Common myeloid progenitor, CD34-positive (primary cell): Measurements from ENCODE around the gene KIF12.

Experiments used
- CTCF ChIA-PET: fragments of 350-600 bp; sonication (Branson Sonifier 250); formaldehyde crosslinking; loops from one replicate; lab custom pipeline; 2021; ENCODE audit warnings: antibody characterized with exemption; lab: Charles Lee
- POLR2A ChIA-PET: fragments of 350-600 bp; sonication (Branson Sonifier 250); formaldehyde crosslinking; loops from one replicate; lab custom pipeline; 2021; ENCODE audit warnings: antibody characterized with exemption; lab: Charles Lee
- DNase-seq, 3 donors: peaks; one replicate each; pipeline versions ENCODE4 v3.0.0 to v3.0.0-alpha.2; 2013
- H3K27ac ChIP-seq, 2 experiments: 1 replicate in 1 of 2; 2 replicates in 1 of 2; pipeline ENCODE4 v1.7.0; 2013; ENCODE audit warnings: inconsistent platforms in 2 of 2, low read length in 2 of 2, mild to moderate bottlenecking in 2 of 2, low read depth in 1 of 2, moderate library complexity in 1 of 2; ENCODE audit not compliant: severe bottlenecking in 2 of 2, insufficient read depth in 1 of 2, poor library complexity in 1 of 2
- H3K27me3 ChIP-seq, 5 experiments: replicated peaks in 2 of 5; 1 replicate in 3 of 5; 2 replicates in 2 of 5; pipeline versions ENCODE4 v1.6.1 to v1.7.0; 2013; ENCODE audit warnings: low read length in 4 of 5, mild to moderate bottlenecking in 2 of 5, moderate library complexity in 2 of 5, inconsistent platforms in 1 of 5; ENCODE audit not compliant: insufficient read depth in 5 of 5, control insufficient read depth in 4 of 5
- H3K36me3 ChIP-seq, 4 experiments: 1 replicate in 2 of 4; 2 replicates in 2 of 4; pipeline versions ENCODE4 v1.6.1 to v1.7.0; 2013; ENCODE audit warnings: low read length in 3 of 4, control low read depth in 1 of 4, mild to moderate bottlenecking in 1 of 4; ENCODE audit not compliant: control insufficient read depth in 4 of 4, insufficient read depth in 4 of 4
- H3K4me1 ChIP-seq, 4 experiments: 1 replicate in 3 of 4; 2 replicates in 1 of 4; pipeline versions ENCODE4 v1.6.1 to v1.7.1; 2013; ENCODE audit warnings: low read length in 3 of 4, mild to moderate bottlenecking in 3 of 4, control low read depth in 1 of 4, inconsistent platforms in 1 of 4, moderate library complexity in 1 of 4; ENCODE audit not compliant: control insufficient read depth in 4 of 4, insufficient read depth in 4 of 4; ENCODE audit errors: control extremely low read depth in 1 of 4
- H3K4me3 ChIP-seq, 7 experiments: 1 replicate in 4 of 7; 2 replicates in 3 of 7; pipeline versions ENCODE4 v1.5.1 to v1.7.0; 2013; ENCODE audit warnings: mild to moderate bottlenecking in 7 of 7, low read length in 6 of 7, moderate library complexity in 6 of 7, inconsistent platforms in 2 of 7, low read depth in 2 of 7, control low read depth in 1 of 7; ENCODE audit not compliant: insufficient read depth in 4 of 7, control insufficient read depth in 1 of 7; ENCODE audit errors: extremely low read depth in 1 of 7
- H3K9me3 ChIP-seq, 5 experiments: 1 replicate in 4 of 5; 2 replicates in 1 of 5; pipeline versions ENCODE4 v1.6.1 to v1.7.1; 2013; ENCODE audit warnings: low read length in 4 of 5, mild to moderate bottlenecking in 2 of 5, inconsistent platforms in 1 of 5, low read depth in 1 of 5, moderate library complexity in 1 of 5; ENCODE audit not compliant: control insufficient read depth in 4 of 5, insufficient read depth in 2 of 5; ENCODE audit errors: control extremely low read depth in 1 of 5
- WGBS: methylation state at CpG from one replicate; pipeline ENCODE4 v1.1.5; 2013; ENCODE audit not compliant: insufficient coverage; 5-methylcytosine and 5-hydroxymethylcytosine counted together

Gene KIF12

DNA sequence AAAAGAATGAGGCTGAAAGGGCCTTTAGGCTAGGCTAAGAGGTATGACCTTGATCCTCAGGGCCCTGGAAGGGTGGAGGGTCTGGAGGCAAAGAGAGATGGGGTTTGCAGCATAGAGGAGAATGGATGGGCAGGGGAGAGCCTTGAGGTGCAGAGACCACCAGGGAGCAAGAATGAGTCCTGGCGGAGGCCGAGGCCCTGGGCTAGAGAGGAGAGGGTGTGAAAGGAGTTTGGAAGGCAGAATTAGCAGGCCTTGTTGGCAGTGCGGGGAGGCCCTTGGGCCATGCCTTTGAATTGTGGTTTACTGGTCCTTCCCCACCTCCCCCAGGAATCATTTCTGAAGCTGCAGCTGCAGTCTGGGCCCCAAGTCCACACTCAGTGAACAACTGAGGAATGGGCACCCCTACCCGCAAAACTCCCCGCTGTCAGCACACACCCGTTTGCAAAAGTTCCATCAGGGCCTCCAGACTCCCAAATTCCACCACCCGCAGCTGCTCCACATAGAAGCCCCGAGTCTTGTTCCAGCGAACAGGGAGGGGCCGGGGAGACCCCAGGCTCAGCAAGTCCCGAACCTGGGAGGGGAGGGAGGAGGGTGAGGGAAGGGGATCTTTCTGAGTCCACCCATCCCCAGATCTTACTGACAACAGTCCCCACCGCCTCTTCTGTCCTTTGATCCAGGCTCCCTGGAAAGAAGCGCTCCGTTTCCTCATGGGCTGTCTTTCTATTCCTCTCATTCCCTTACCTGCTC lies 2.1 kb downstream of the KIF12 start:
- Histone ChIP-seq H3K27ac (no peak overlapping the region), H3K27me3 (peaks cover 0 to 32% (median 19%) of the 10 kb centered on the region in 5 experiments), H3K4me3 (no peak overlapping the region), H3K4me1 (peaks cover 5 to 23% (median 12%) of the 10 kb centered on the region in 4 experiments), H3K9me3 (peaks cover 0 to 7% (median 3%) of the 10 kb centered on the region in 5 experiments), H3K36me3 (no peaks in the 10 kb centered on the region)
- CTCF ChIA-PET, result interaction anchor here (0.8 to 1.3 kb wide), 4 partner anchors 11 to 256 kb away, joined by 3 to 5 read pairs (median 4); no protein-coding TSS in a partner anchor
- DNase-seq, result no peak
- WGBS, result 86% methylated on average over 8 of the region's 14 CpGs
- POLR2A ChIA-PET, result no interaction called here

DNA sequence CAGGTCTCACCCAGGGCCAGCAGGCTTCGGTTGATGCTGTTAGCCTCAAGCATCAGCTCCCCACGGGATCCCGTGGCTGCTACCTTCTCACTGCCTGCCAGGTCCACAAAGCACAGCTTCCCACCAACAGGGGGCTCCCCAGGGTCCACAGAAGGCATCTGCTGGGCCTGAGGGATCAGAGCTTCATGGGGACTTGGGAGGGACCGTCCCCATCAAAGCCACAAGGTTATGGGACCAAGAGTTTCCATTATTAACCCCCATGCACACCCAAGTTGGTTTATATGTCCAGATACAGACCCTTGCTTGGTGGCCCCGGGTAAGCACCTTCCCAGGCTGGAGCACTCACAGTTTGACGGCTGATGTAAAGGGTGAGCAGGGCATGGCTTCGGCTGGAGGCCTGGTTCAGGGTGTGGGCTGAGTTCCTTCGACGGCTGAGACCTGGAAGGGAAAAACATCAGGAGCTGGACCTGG lies 3.0 kb downstream of the KIF12 start:
- H3K36me3 ChIP-seq, result no peaks in the 10 kb centered on the region
- H3K4me1 ChIP-seq, result peaks cover 5 to 23% (median 12%) of the 10 kb centered on the region in 4 experiments
- H3K27me3 ChIP-seq, result peaks cover 0 to 32% (median 19%) of the 10 kb centered on the region in 5 experiments
- no peak overlapping the region for H3K4me3 ChIP-seq
- no peaks in the 10 kb centered on the region for H3K9me3 ChIP-seq
- DNase-seq, result peak in 1 of 3 donors; percentile 7
- ChIA-PET POLR2A (no interaction called here), CTCF (interaction anchor here (0.8 to 3.8 kb wide), 7 partner anchors 10 to 257 kb away, joined by 3 to 20 read pairs (median 4); no protein-coding TSS in a partner anchor)
- H3K27ac ChIP-seq, result no peak overlapping the region
- WGBS, result 90% methylated on average over 8 of the region's 9 CpGs

DNA sequence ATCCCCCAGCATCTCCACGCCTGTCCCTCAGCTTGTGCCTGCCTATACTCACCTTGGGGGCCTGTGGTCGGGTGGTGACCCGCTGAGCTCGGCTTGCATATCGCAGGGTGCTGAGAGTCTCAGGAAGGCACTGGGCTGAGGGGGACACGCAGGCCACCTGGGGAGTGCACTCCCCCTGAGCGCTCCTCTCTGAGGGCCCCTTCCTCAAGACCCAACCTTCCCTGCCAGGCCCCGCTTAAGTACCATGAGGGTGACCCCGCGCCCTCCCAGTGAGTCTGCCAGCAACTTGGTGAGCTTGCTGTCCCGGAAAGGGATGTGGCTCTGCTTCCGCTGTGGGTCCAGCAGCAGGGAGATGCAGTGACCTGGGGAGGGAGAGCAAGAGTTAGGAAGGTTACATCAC lies 4.1 kb downstream of the KIF12 start:
- Histone ChIP-seq H3K4me3 (no peak overlapping the region), H3K4me1 (peaks cover 0 to 16% (median 8%) of the 10 kb centered on the region in 4 experiments), H3K27me3 (peaks cover 0 to 32% (median 19%) of the 10 kb centered on the region in 5 experiments), H3K27ac (no peak overlapping the region), H3K9me3 (no peaks in the 10 kb centered on the region), H3K36me3 (no peaks in the 10 kb centered on the region)
- 98% methylated on average over 12 of the region's 12 CpGs for WGBS
- POLR2A ChIA-PET, result no interaction called here
- CTCF ChIA-PET, result interaction anchor here (1.3 to 3.8 kb wide), 3 partner anchors 13 to 16 kb away, joined by 4 to 20 read pairs (median 12); no protein-coding TSS in a partner anchor
- no peak for DNase-seq

DNA sequence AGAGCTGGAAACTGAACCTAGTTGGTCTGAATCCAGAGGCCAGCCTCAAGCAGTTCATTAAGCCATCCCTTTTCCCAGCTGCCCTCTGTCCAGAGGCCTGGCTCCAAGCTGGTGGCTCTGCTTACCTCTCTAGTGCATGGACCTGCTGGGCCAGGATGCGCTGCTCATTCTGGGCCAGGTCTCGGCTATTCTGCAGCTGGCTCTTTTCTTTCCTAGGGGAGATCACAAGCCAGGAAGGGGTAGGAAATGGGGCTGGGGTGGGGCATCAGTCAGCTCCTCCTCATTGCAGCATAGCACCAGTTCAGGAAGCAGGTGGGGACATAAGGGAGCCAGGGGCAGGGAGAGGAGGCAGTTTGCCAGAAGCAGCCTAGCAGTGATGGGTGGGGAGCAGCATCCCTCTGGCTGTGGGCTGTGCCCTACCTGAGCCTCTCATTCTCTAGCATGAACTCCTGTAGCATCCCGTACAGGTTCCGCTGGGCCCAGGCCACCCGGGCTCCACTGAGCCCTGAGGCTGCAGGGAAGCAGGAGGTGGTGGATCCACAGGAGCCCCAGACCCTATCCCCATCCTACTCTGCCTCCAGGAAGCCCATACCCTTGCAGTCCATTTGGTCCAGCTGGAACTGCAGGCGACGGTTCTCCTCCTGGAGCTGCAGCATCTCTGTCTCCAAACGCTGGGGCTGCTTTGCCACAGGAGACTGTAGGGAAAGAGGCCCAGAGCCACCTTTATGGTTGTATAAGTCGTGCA lies 5.2 kb downstream of the KIF12 start:
- H3K27me3 ChIP-seq, result peaks cover 0 to 28% (median 17%) of the 10 kb centered on the region in 5 experiments
- H3K9me3 ChIP-seq, result no peaks in the 10 kb centered on the region
- H3K4me1 ChIP-seq, result peaks cover 0 to 11% (median 6%) of the 10 kb centered on the region in 4 experiments
- no peak overlapping the region for H3K4me3 ChIP-seq
- DNase-seq, result no peak
- POLR2A ChIA-PET, result no interaction called here
- H3K36me3 ChIP-seq, result no peaks in the 10 kb centered on the region
- no peak overlapping the region for H3K27ac ChIP-seq
- WGBS, result 92% methylated on average over 6 of the region's 9 CpGs
- CTCF ChIA-PET, result interaction anchor here (0.8 to 3.8 kb wide), 3 partner anchors 9 to 14 kb away, joined by 4 to 20 read pairs (median 12); no protein-coding TSS in a partner anchor

DNA sequence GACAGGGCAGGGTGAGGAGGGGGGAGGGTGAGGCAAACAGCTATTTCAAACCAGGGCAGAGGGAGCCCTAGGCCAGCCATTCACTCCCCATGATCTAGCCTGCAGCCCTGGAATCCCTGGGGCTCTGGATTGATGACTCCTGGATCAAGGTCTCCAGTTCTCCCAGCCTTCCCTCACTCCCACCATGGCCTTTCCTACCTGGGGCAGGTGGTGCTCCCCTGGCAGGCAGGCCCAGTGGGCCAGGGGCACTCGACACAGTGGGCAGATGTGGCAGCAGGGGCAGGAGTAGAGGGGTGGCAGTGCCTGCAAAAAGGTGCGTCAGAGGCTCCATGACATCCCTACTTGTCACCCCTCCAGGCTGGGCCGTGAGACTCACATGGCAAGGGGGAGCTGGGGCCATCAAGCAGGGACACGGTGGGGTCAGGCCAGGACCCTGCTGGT lies 6.0 kb downstream of the KIF12 start:
- H3K27me3 ChIP-seq, result peaks cover 0 to 23% (median 15%) of the 10 kb centered on the region in 5 experiments
- peaks cover 0 to 7% (median 6%) of the 10 kb centered on the region in 4 experiments for H3K4me1 ChIP-seq
- H3K36me3 ChIP-seq, result no peaks in the 10 kb centered on the region
- 89% methylated on average over 1 of the region's 4 CpGs for WGBS
- no peak for DNase-seq
- H3K4me3 ChIP-seq, result no peak overlapping the region
- POLR2A ChIA-PET, result no interaction called here
- CTCF ChIA-PET, result interaction anchor here (0.8 to 3.8 kb wide), 3 partner anchors 8 to 15 kb away, joined by 4 to 20 read pairs (median 12); no protein-coding TSS in a partner anchor
- H3K27ac ChIP-seq, result no peak overlapping the region
- no peaks in the 10 kb centered on the region for H3K9me3 ChIP-seq

GRCh38 chr9:114092336-114092735 lies 6.8 kb downstream of the KIF12 start:
- Histone ChIP-seq H3K27me3 (peaks cover 0 to 16% (median 10%) of the 10 kb centered on the region in 5 experiments), H3K36me3 (no peaks in the 10 kb centered on the region), H3K4me1 (no peaks in the 10 kb centered on the region), H3K27ac (no peak overlapping the region), H3K9me3 (no peaks in the 10 kb centered on the region), H3K4me3 (no peak overlapping the region)
- ChIA-PET CTCF (interaction anchor here (3.0 kb wide), 1 partner anchor 15 kb away, joined by 12 read pairs; no protein-coding TSS in a partner anchor), POLR2A (no interaction called here)
- no peak for DNase-seq
- WGBS, result 100% methylated on average over 1 of the region's 4 CpGs
